SH-SY5Y (cell line): ENCODE results near the gene CRYGA.

ENCODE experiments used
- GATA2 ChIP-seq: IDR thresholded peaks from 2 replicates; pipeline ENCODE4 v1.6.1; 2011; ENCODE audit warnings: mild to moderate bottlenecking, low read depth, low read length
- GATA3 ChIP-seq: IDR thresholded peaks from 2 replicates; pipeline ENCODE4 v1.6.1; 2011; ENCODE audit warnings: low read depth, mild to moderate bottlenecking, low read length, moderate library complexity

DNA sequence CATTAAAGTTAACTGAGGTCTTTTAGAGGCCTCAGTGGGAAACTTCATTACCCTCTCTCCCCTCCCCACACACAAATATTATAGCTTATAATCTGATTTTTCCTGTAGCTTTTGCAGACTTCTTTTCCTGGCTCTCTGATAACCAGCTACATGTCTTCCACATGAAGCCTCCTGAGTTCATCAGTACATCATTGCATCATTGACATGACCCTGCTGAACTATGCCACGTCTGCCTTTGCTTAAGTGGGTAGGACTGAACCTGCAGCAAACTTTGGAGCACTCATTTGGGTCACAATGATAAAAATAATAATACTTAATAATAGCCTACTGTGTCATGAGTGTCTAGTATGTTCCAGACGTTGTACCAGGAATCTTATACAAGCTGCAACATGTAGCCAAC, 7.0 kb downstream of the CRYGA start:
- TF ChIP-seq GATA2: no peak
- TF ChIP-seq GATA3: no peak
